Upper lobe of right lung (tissue), 1 donor: ENCODE results near the gene ATG101. TPM values are rescaled to one million over a fixed set of nuclear protein-coding genes. Genes with fewer than 3 reads are reported as not detected.
A peak's percentile ranks its signal among the peaks of the same experiment; 100 is the strongest.

Experiments
- ATAC-seq: fragments of 200-7000 bp; cut with Tn5 transposase; one replicate; pipeline ENCODE4 v1.9.1; 2020; ENCODE audit warnings: mild to moderate bottlenecking, moderate library complexity
- DNase-seq: peaks from one replicate; pipeline ENCODE4 v3.0.0-alpha.2; 2020
- H3K27ac ChIP-seq: fragments of 200-600 bp; one replicate; pipeline ENCODE4 v1.8.0; 2022
- H3K27me3 ChIP-seq: fragments of 200-600 bp; one replicate; pipeline ENCODE4 v1.8.0; 2022; ENCODE audit warnings: mild to moderate bottlenecking
- H3K36me3 ChIP-seq: fragments of 200-600 bp; one replicate; pipeline ENCODE4 v1.8.0; 2022
- H3K4me1 ChIP-seq: fragments of 200-600 bp; one replicate; pipeline ENCODE4 v1.8.0; 2022
- H3K4me3 ChIP-seq: fragments of 200-600 bp; one replicate; pipeline ENCODE4 v1.8.0; 2022; ENCODE audit warnings: mild to moderate bottlenecking
- H3K9me3 ChIP-seq: fragments of 200-600 bp; one replicate; pipeline ENCODE4 v1.8.0; 2022
- CTCF ChIP-seq: fragments of 200-600 bp; IDR thresholded peaks from one replicate; pipeline ENCODE4 v1.8.0; 2022; ENCODE audit warnings: antibody characterized with exemption
- intact Hi-C: fragments of 100-400 bp; cut with DNase I; formaldehyde crosslinking; loops from one replicate; pipeline ENCODE4 v1.11.0; 2022
- total RNA-seq: library from RNA; stranded (reverse); fragmentation: NEBNext Ultra II Directional; extraction: Animal tissue kit (Norgen Biotek cat#: 25700); gene quantifications from one replicate; pipeline ENCODE4 v1.2.1, GENCODE V29; 2021
- donor health status: DM: no; HTN: yes; CAD: no; lungs with severe emphysema.

Gene ATG101
- total RNA-seq, 1 donor from 2014 or later = 37.3 TPM

GRCh38 chr12:52081263-52081733, 11.5 kb downstream of the ATG101 start:
- H3K9me3 ChIP-seq = no peaks in the 10 kb centered on the region
- TF ChIP-seq CTCF = no peak
- no peaks in the 10 kb centered on the region for H3K27me3 ChIP-seq
- peak overlapping the region; percentile 48 for H3K4me3 ChIP-seq
- H3K4me1 ChIP-seq = peaks cover 25% of the 10 kb centered on the region
- H3K36me3 ChIP-seq = peaks cover 17% of the 10 kb centered on the region
- intact Hi-C loops = no loop called here
- ATAC-seq (no peak), DNase-seq (peak; percentile 58)
- peak overlapping the region; percentile 83 for H3K27ac ChIP-seq

- peaks cover 8% of the 10 kb centered on the region for H3K36me3 ChIP-seq
- H3K4me3 ChIP-seq = peak overlapping the region; percentile 48
- intact Hi-C loops = no loop called here
- no peaks in the 10 kb centered on the region for H3K9me3 ChIP-seq
- H3K4me1 ChIP-seq = peaks cover 25% of the 10 kb centered on the region
- DNase-seq (peak; percentile 71), ATAC-seq (peak; percentile 60)
- no peak for TF ChIP-seq CTCF
- no peaks in the 10 kb centered on the region for H3K27me3 ChIP-seq
- peak overlapping the region; percentile 83 for H3K27ac ChIP-seq
These were observed 12.4 kb downstream of the ATG101 start for GRCh38 chr12:52082026-52082668.

DNA sequence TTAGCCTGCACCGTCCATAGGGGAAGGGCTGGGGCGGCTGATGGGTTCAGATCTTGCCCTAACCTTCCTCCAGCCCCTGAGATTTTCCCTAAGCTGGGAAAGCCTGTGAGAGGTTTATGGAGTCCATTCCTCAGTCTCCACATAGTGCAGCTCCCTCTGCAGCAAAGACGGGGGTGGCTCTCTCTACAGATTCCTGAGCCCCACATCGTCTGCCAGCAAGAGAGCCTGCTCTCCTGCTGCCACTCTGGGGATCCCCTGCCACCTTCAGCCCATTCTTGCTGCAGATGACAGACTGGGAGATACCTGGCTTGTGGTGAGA, 12.8 kb downstream of the ATG101 start:
- no peak for ATAC-seq
- TF ChIP-seq CTCF = no peak
- H3K9me3 ChIP-seq = no peaks in the 10 kb centered on the region
- intact Hi-C loops = no loop called here
- DNase-seq = no peak
- no peak overlapping the region for H3K4me3 ChIP-seq
- peaks cover 3% of the 10 kb centered on the region for H3K36me3 ChIP-seq
- peaks cover 25% of the 10 kb centered on the region for H3K4me1 ChIP-seq
- H3K27ac ChIP-seq = peak overlapping the region; percentile 58
- no peaks in the 10 kb centered on the region for H3K27me3 ChIP-seq

DNA sequence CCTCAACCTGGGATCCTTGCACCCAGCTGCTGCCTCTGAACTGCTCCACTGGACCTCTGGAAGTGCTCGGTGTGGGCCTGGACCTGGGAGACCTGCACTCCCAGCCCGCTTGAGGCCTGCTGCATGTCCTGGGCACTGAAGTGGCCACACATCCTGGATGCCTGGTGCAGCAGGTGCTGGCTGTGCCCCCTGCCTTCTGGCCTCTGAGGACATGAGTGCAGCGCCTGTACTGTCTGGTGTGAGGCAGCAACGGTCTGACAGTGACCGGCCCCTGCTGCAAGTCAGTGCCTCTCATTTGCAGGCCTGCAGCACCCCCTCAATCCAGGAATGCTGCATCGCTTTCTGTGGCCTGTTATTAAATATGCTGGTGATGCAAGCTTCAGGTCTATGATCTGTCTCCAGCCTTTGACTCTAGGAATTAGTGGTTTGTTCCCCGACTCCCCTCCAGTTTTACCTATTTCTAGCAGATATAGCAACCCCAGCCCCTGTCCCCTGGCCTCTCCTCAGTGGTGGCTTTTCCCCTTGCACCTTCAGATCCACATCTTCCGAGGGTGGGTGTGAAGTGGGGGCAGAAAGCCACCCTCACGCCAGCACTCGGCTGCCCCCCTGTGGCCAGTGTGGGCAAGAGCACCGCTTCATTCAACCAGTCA, 13.3 kb downstream of the ATG101 start:
- H3K4me1 ChIP-seq = peaks cover 25% of the 10 kb centered on the region
- H3K36me3 ChIP-seq = no peaks in the 10 kb centered on the region
- intact Hi-C loops = no loop called here
- ATAC-seq = peak; percentile 64
- no peaks in the 10 kb centered on the region for H3K9me3 ChIP-seq
- no peaks in the 10 kb centered on the region for H3K27me3 ChIP-seq
- no peak overlapping the region for H3K4me3 ChIP-seq
- peak; percentile 96 for TF ChIP-seq CTCF
- peak overlapping the region; percentile 58 for H3K27ac ChIP-seq
- peak; percentile 80 for DNase-seq

- intact Hi-C loops = no loop called here
- Histone ChIP-seq H3K27ac (no peak overlapping the region), H3K9me3 (no peaks in the 10 kb centered on the region), H3K27me3 (no peaks in the 10 kb centered on the region), H3K4me1 (peaks cover 25% of the 10 kb centered on the region), H3K36me3 (no peaks in the 10 kb centered on the region), H3K4me3 (no peak overlapping the region)
- TF ChIP-seq CTCF = peak; percentile 1
- no peak for DNase-seq
- no peak for ATAC-seq
These were observed 13.8 kb downstream of the ATG101 start for GRCh38 chr12:52083638-52083996.
